ENCODE data around the gene RASD2.

- TF ChIP-seq CTCF (conservative IDR thresholded peaks at IDR 0.05; ENCODE audit: low read length) (no peak), EZH2phosphoT487 (IDR thresholded peaks at IDR 0.05; ENCODE audit: borderline replicate concordance, low read depth, low read length) (no peak)
Measured at GRCh38 chr22:35563211-35563610, 22.6 kb downstream of the RASD2 start.

Data from OCI-LY7 (cell line).